OCI-LY1 (cell line): ENCODE measurements around the gene ESR1.

Source experiments
- EZH2 ChIP-seq: fragments of 200-600 bp; sonication (generic), shearing (Covaris generic); IDR thresholded peaks from 2 replicates; pipeline ENCODE4 v1.8.0; 2017; ENCODE audit warnings: borderline replicate concordance, mixed run types, mild to moderate bottlenecking, antibody characterized with exemption, low read length, moderate library complexity, mixed read lengths
- TF ChIP-seq, protein P1 (sequence below): fragments of 200-600 bp; sonication (generic), shearing (Covaris generic); IDR thresholded peaks from 2 replicates; pipeline ENCODE4 v1.5.1; 2017; ENCODE audit warnings: mild to moderate bottlenecking, antibody characterized with exemption, low read length, moderate library complexity, mixed read lengths

DNA sequence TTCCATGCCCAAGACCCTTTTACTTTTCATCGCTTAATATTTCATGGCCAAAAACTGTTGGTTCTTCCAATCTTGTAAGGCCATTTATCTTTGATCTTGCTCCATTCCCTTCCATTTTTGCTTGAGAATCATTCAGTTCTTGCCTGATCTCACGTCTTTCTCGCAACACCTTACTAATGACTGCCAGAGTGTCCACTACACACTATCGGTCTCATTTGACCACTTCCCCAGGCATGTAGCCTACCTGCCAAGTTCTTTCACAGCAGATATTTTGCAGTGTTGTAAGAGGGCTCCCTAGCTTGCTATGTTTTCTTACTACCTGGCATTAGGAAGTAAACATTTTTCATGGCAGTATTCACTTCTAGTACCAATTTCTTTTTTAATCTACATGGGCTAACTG is 248.0 kb downstream of the ESR1 start:
- TF ChIP-seq, protein P1, sequence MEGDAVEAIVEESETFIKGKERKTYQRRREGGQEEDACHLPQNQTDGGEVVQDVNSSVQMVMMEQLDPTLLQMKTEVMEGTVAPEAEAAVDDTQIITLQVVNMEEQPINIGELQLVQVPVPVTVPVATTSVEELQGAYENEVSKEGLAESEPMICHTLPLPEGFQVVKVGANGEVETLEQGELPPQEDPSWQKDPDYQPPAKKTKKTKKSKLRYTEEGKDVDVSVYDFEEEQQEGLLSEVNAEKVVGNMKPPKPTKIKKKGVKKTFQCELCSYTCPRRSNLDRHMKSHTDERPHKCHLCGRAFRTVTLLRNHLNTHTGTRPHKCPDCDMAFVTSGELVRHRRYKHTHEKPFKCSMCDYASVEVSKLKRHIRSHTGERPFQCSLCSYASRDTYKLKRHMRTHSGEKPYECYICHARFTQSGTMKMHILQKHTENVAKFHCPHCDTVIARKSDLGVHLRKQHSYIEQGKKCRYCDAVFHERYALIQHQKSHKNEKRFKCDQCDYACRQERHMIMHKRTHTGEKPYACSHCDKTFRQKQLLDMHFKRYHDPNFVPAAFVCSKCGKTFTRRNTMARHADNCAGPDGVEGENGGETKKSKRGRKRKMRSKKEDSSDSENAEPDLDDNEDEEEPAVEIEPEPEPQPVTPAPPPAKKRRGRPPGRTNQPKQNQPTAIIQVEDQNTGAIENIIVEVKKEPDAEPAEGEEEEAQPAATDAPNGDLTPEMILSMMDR = no peak
- no peak for TF ChIP-seq EZH2
